HG02852 (cell line): Measurements from ENCODE around the gene PDE3A.
"Not testable (repeated sequence)": the region's sequence is repeated elsewhere in the genome, so short reads cannot be mapped to it uniquely, and the experiment has no call there.

Experiments used
- ATAC-seq: cut with Tn5 transposase; IDR thresholded peaks from one replicate; pipeline ENCODE4 v1.9.1; 2021; ENCODE audit warnings: mild to moderate bottlenecking, moderate library complexity; ENCODE audit not compliant: unreplicated experiment

PDE3A gene

GRCh38 chr12:20546267-20546666 is 177.9 kb downstream of the PDE3A start:
- no peak for ATAC-seq

- no peak for ATAC-seq
These were observed 179.7 kb downstream of the PDE3A start for GRCh38 chr12:20547816-20548575.

GRCh38 chr12:20548611-20549010 is 180.3 kb downstream of the PDE3A start:
- no peak for ATAC-seq

- no peak for ATAC-seq
These were observed 180.9 kb downstream of the PDE3A start for GRCh38 chr12:20549108-20549719.

GRCh38 chr12:20551742-20552442 is 183.6 kb downstream of the PDE3A start:
- not testable (repeated sequence) for ATAC-seq

- not testable (repeated sequence) for ATAC-seq
These were observed 184.2 kb downstream of the PDE3A start for GRCh38 chr12:20552586-20552985.

GRCh38 chr12:20555015-20555414 is 186.7 kb downstream of the PDE3A start:
- ATAC-seq = no peak

GRCh38 chr12:20555771-20556170 is 187.4 kb downstream of the PDE3A start:
- no peak for ATAC-seq

GRCh38 chr12:20557096-20557495 is 188.8 kb downstream of the PDE3A start:
- ATAC-seq = no peak

- ATAC-seq = no peak
These were observed 192.6 kb downstream of the PDE3A start for GRCh38 chr12:20560935-20561334.

- ATAC-seq = no peak
These were observed 193.5 kb downstream of the PDE3A start for GRCh38 chr12:20561871-20562270.

GRCh38 chr12:20567413-20567812 is 199.1 kb downstream of the PDE3A start:
- ATAC-seq = no peak

- ATAC-seq = no peak
These were observed 204.1 kb downstream of the PDE3A start for GRCh38 chr12:20572451-20572850.

- ATAC-seq = no peak
These were observed 208.2 kb downstream of the PDE3A start for GRCh38 chr12:20576528-20576927.

- ATAC-seq = no peak
These were observed 208.7 kb downstream of the PDE3A start for GRCh38 chr12:20577054-20577453.

GRCh38 chr12:20578142-20578541 is 209.8 kb downstream of the PDE3A start:
- no peak for ATAC-seq

GRCh38 chr12:20585055-20585625 is 216.8 kb downstream of the PDE3A start:
- no peak for ATAC-seq

GRCh38 chr12:20585913-20586312 is 217.6 kb downstream of the PDE3A start:
- ATAC-seq = no peak

- ATAC-seq = no peak
These were observed 219.7 kb downstream of the PDE3A start for GRCh38 chr12:20588042-20588441.

GRCh38 chr12:20590570-20590969 is 222.2 kb downstream of the PDE3A start:
- no peak for ATAC-seq

- no peak for ATAC-seq
These were observed 224.2 kb downstream of the PDE3A start for GRCh38 chr12:20592556-20592955.

- ATAC-seq = no peak
These were observed 225.3 kb downstream of the PDE3A start for GRCh38 chr12:20593611-20594010.
